Gastrocnemius medialis (tissue), 4 donors: ENCODE results near the gene PRIM2.
"Not testable (repeated sequence)": the region's sequence is repeated elsewhere in the genome, so short reads cannot be mapped to it uniquely, and the experiment has no call there.

ENCODE experiments used
- POLR2A ChIP-seq, 2 donors: fragments of 450-650 bp; IDR thresholded peaks; one replicate each; pipeline ENCODE4 v1.6.1; 2017; ENCODE audit warnings: antibody characterized with exemption in 2 of 2, mild to moderate bottlenecking in 2 of 2, moderate library complexity in 2 of 2
- TF ChIP-seq, protein P1 (sequence below), 5 experiments: fragments of 450-650 bp in 3 of 5; fragments of 200-600 bp in 2 of 5; sonication (generic) in 2 of 5; IDR thresholded peaks in 4 of 5; conservative IDR thresholded peaks in 1 of 5; 1 replicate in 4 of 5; 2 replicates in 1 of 5; pipeline ENCODE4 v1.5.1; 2016 to 2019; ENCODE audit warnings: antibody characterized with exemption in 5 of 5, mild to moderate bottlenecking in 3 of 5, moderate library complexity in 3 of 5

DNA sequence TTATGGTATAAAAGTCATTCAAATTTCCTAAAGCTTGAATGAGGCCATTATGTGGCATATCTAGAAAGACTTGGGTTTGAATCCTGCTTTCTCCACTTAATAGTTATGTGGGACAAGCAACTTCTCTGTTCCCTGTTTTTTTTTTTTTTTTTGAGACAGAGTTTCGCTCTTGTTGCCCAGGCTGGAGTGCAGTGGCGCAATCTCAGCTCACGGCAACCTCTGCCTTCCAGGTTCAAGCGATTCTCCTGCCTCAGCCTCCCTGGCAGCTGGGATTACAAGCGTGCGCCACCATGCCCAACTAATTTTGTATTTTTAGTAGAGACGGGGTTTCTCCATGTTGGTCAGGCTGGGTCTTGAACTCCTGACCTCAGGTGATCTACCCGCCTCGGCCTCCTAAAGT lies 116.4 kb downstream of the PRIM2 start:
- TF ChIP-seq, protein P1, sequence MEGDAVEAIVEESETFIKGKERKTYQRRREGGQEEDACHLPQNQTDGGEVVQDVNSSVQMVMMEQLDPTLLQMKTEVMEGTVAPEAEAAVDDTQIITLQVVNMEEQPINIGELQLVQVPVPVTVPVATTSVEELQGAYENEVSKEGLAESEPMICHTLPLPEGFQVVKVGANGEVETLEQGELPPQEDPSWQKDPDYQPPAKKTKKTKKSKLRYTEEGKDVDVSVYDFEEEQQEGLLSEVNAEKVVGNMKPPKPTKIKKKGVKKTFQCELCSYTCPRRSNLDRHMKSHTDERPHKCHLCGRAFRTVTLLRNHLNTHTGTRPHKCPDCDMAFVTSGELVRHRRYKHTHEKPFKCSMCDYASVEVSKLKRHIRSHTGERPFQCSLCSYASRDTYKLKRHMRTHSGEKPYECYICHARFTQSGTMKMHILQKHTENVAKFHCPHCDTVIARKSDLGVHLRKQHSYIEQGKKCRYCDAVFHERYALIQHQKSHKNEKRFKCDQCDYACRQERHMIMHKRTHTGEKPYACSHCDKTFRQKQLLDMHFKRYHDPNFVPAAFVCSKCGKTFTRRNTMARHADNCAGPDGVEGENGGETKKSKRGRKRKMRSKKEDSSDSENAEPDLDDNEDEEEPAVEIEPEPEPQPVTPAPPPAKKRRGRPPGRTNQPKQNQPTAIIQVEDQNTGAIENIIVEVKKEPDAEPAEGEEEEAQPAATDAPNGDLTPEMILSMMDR (IDR thresholded peaks at IDR 0.05 in 4 of 5, conservative IDR thresholded peaks at IDR 0.05 in 1 of 5): not testable (repeated sequence)
- TF ChIP-seq POLR2A (IDR thresholded peaks at IDR 0.05): not testable (repeated sequence)
